SK-N-MC (cell line): ENCODE results near the gene RIN1.
"Not testable (repeated sequence)": the region's sequence is repeated elsewhere in the genome, so short reads cannot be mapped to it uniquely, and the experiment has no call there.

Experiments used
- EZH2 ChIP-seq: fragments of 200-600 bp; sonication (generic); IDR thresholded peaks from one replicate; pipeline ENCODE4 v1.6.1; 2017; ENCODE audit warnings: antibody characterized with exemption
- POLR2AphosphoS5 ChIP-seq: IDR thresholded peaks from 2 replicates; pipeline ENCODE4 v1.6.1; 2012; ENCODE audit warnings: mild to moderate bottlenecking, low read depth, low read length, borderline replicate concordance

DNA sequence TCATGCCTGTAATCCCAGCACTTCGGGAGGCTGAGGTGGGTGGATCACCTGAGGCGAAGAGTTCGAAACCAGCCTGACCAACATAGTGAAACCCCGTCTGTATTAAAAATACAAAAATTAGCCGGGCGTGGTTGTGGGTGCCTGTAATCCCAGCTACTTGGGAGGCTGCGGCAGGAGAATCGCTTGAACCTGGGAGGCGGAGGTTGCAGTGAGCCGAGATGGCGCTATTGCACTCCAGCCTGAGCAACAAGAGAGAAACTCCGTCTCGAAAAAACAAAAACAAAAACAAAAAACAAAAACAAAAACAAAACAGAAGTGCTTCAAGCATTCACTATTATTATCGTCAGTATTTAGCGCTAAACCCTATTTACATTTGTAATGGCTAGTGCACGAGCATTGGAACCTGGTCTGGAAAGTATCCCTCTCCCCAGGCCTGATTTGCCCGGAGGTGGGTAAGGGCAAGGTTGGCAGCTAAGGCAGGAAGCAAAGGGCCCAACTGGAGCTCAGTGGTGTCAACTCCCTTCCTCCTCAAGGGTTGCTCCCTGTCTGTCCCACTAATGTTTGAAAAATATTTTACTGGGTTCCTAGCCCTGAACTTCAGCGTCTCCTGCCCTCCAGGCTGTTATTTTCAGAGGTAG is 25.3 kb downstream of the RIN1 start:
- TF ChIP-seq EZH2, POLR2AphosphoS5: not testable (repeated sequence)
